COLO668 (cell line): ENCODE measurements around the gene OR4D6.
"Not testable (repeated sequence)": the region's sequence is repeated elsewhere in the genome, so short reads cannot be mapped to it uniquely, and the experiment has no call there.

ENCODE experiments used
- DNase-seq: peaks from one replicate; lab custom pipeline; 2025; ENCODE audit not compliant: unreplicated experiment; lab: John Stamatoyannopoulos, UW

The OR4D6 gene

GRCh38 chr11:59456661-59457060 lies at the start of gene OR4D6:
Gene OR4D6 (plus strand): TSS chr11:59456961. CDS start chr11:59456961, 0 bp downstream.
- no peak for DNase-seq

GRCh38 chr11:59413646-59414045 lies 43.1 kb upstream of the OR4D6 start:
- DNase-seq, result no peak

- DNase-seq, result no peak
Observed at GRCh38 chr11:59415111-59415510, 41.6 kb upstream of the OR4D6 start.

GRCh38 chr11:59416613-59417012 lies 40.1 kb upstream of the OR4D6 start:
- no peak for DNase-seq

- DNase-seq, result no peak
Observed at GRCh38 chr11:59417023-59417422, 39.7 kb upstream of the OR4D6 start.

GRCh38 chr11:59418156-59418555 lies 38.6 kb upstream of the OR4D6 start:
- DNase-seq, result no peak

- DNase-seq, result no peak
Observed at GRCh38 chr11:59423835-59424234, 32.9 kb upstream of the OR4D6 start.

GRCh38 chr11:59425131-59425530 lies 31.6 kb upstream of the OR4D6 start:
- DNase-seq, result no peak

- DNase-seq, result no peak
Observed at GRCh38 chr11:59426361-59427067, 30.2 kb upstream of the OR4D6 start, which contains the start of gene OR5A2. Gene OR5A2 (minus strand): TSS chr11:59426413. CDS start chr11:59422953, 3,460 bp downstream.

- DNase-seq, result no peak
Observed at GRCh38 chr11:59427068-59427382, 29.7 kb upstream of the OR4D6 start.

GRCh38 chr11:59429924-59430516 lies 26.7 kb upstream of the OR4D6 start:
- DNase-seq, result peak; percentile 25

- no peak for DNase-seq
Observed at GRCh38 chr11:59436169-59436568, 20.6 kb upstream of the OR4D6 start, which contains the start of gene OR5A1. Gene OR5A1 (plus strand): TSS chr11:59436469. CDS start chr11:59443169, 6,700 bp downstream.

GRCh38 chr11:59437770-59438169 lies 19.0 kb upstream of the OR4D6 start:
- DNase-seq, result no peak

GRCh38 chr11:59445624-59446023 lies 11.1 kb upstream of the OR4D6 start:
- DNase-seq, result not testable (repeated sequence)

- DNase-seq, result no peak
Observed at GRCh38 chr11:59448484-59448883, 8.3 kb upstream of the OR4D6 start.

GRCh38 chr11:59459916-59460315 lies 3.2 kb downstream of the OR4D6 start:
- no peak for DNase-seq

- no peak for DNase-seq
Observed at GRCh38 chr11:59463190-59463641, 6.5 kb downstream of the OR4D6 start.

- no peak for DNase-seq
Observed at GRCh38 chr11:59473015-59473414, 16.3 kb downstream of the OR4D6 start, which contains the start of gene OR4D10. Gene OR4D10 (plus strand): TSS chr11:59473315. CDS start chr11:59477430, 4,115 bp downstream.

GRCh38 chr11:59475176-59475575 lies 18.4 kb downstream of the OR4D6 start:
- no peak for DNase-seq

GRCh38 chr11:59479906-59480305 lies 23.1 kb downstream of the OR4D6 start:
- no peak for DNase-seq

- no peak for DNase-seq
Observed at GRCh38 chr11:59480359-59480758, 23.6 kb downstream of the OR4D6 start.

GRCh38 chr11:59501931-59502330 lies 45.2 kb downstream of the OR4D6 start:
- no peak for DNase-seq
